GM21786 (cell line): ENCODE measurements around the gene PTPRN2.

ENCODE experiments used
- ATAC-seq: cut with Tn5 transposase; IDR thresholded peaks from one replicate; pipeline ENCODE4 v1.9.1; 2021; ENCODE audit not compliant: unreplicated experiment

The PTPRN2 gene

GRCh38 chr7:157719705-157720655, 867.6 kb downstream of the PTPRN2 start:
- no peak for ATAC-seq

- ATAC-seq = no peak
These were observed 868.5 kb downstream of the PTPRN2 start for GRCh38 chr7:157719008-157719682.

GRCh38 chr7:157718303-157719007, 869.2 kb downstream of the PTPRN2 start:
- no peak for ATAC-seq

- ATAC-seq = no peak
These were observed 870.1 kb downstream of the PTPRN2 start for GRCh38 chr7:157717211-157718174.

- ATAC-seq = no peak
These were observed 871.7 kb downstream of the PTPRN2 start for GRCh38 chr7:157715938-157716280.

GRCh38 chr7:157715071-157715937, 872.3 kb downstream of the PTPRN2 start:
- no peak for ATAC-seq

GRCh38 chr7:157714166-157715070, 873.2 kb downstream of the PTPRN2 start:
- no peak for ATAC-seq

GRCh38 chr7:157713591-157713990, 874.0 kb downstream of the PTPRN2 start:
- ATAC-seq = no peak

GRCh38 chr7:157712666-157713235, 874.9 kb downstream of the PTPRN2 start:
- no peak for ATAC-seq

- ATAC-seq = no peak
These were observed 876.2 kb downstream of the PTPRN2 start for GRCh38 chr7:157711353-157711888.

- no peak for ATAC-seq
These were observed 877.2 kb downstream of the PTPRN2 start for GRCh38 chr7:157710396-157710795.

GRCh38 chr7:157709531-157710251, 877.9 kb downstream of the PTPRN2 start:
- ATAC-seq = no peak

- no peak for ATAC-seq
These were observed 878.7 kb downstream of the PTPRN2 start for GRCh38 chr7:157708919-157709295.

GRCh38 chr7:157707983-157708918, 879.4 kb downstream of the PTPRN2 start:
- ATAC-seq = no peak

GRCh38 chr7:157704365-157704764, 883.3 kb downstream of the PTPRN2 start:
- no peak for ATAC-seq

- ATAC-seq = no peak
These were observed 884.0 kb downstream of the PTPRN2 start for GRCh38 chr7:157703534-157704195.
